SK-N-MC (cell line): ENCODE results near the gene VAMP5.

Experiments used
- EZH2 ChIP-seq: fragments of 200-600 bp; sonication (generic); IDR thresholded peaks from one replicate; pipeline ENCODE4 v1.6.1; 2017; ENCODE audit warnings: antibody characterized with exemption
- POLR2AphosphoS5 ChIP-seq: IDR thresholded peaks from 2 replicates; pipeline ENCODE4 v1.6.1; 2012; ENCODE audit warnings: mild to moderate bottlenecking, low read depth, low read length, borderline replicate concordance

DNA sequence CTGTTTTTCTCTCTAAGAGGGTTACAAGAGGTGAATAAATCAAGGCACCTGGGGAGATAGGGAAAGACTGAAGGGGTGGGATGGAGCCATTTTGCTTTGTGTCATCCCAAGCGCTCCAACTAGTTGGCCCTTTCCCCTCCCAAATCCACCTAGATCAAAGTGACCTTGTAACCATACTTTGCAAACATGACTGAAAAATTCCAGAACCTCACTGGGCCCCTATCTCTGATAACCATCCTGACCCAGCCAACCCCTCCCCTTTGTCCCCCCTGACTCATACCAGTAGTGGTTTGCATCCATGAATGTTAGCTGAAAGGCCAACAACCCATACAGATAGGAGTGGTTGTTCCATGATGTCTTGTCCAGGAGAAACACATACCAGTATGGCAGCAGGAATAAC is 26.1 kb upstream of the VAMP5 start:
- TF ChIP-seq POLR2AphosphoS5 (no peak), EZH2 (no peak)
